ENCODE data around the gene TJP1.

Gene TJP1

GRCh38 chr15:29695489-29696167, 126.6 kb downstream of the TJP1 start:
- FAIRE-seq: no peak
- TF ChIP-seq CTCF (IDR thresholded peaks at IDR 0.05; ENCODE audit: insufficient read depth, missing control alignments): peak; percentile 11
- no peak for DNase-seq (ENCODE audit: insufficient read length, low spot score)

- FAIRE-seq (no peak), DNase-seq (ENCODE audit: insufficient read length, low spot score) (no peak)
- TF ChIP-seq CTCF (IDR thresholded peaks at IDR 0.05; ENCODE audit: insufficient read depth, missing control alignments): no peak
Measured at GRCh38 chr15:29693225-29693624, 129.0 kb downstream of the TJP1 start.

GRCh38 chr15:29692527-29692926, 129.7 kb downstream of the TJP1 start:
- no peak for DNase-seq (ENCODE audit: insufficient read length, low spot score)
- no peak for FAIRE-seq
- TF ChIP-seq CTCF (IDR thresholded peaks at IDR 0.05; ENCODE audit: insufficient read depth, missing control alignments): no peak

GRCh38 chr15:29690765-29691475, 131.3 kb downstream of the TJP1 start:
- DNase-seq (ENCODE audit: insufficient read length, low spot score): no peak
- TF ChIP-seq CTCF (IDR thresholded peaks at IDR 0.05; ENCODE audit: insufficient read depth, missing control alignments): no peak
- FAIRE-seq: no peak

GRCh38 chr15:29689287-29689986, 132.8 kb downstream of the TJP1 start:
- no peak for FAIRE-seq
- DNase-seq (ENCODE audit: insufficient read length, low spot score): no peak
- no peak for TF ChIP-seq CTCF (IDR thresholded peaks at IDR 0.05; ENCODE audit: insufficient read depth, missing control alignments)

- no peak for TF ChIP-seq CTCF (IDR thresholded peaks at IDR 0.05; ENCODE audit: insufficient read depth, missing control alignments)
- no peak for FAIRE-seq
- no peak for DNase-seq (ENCODE audit: insufficient read length, low spot score)
Measured at GRCh38 chr15:29688506-29689286, 133.6 kb downstream of the TJP1 start.
